ENCODE measurements around the gene GDF2. TPM values are rescaled to one million over a fixed set of nuclear protein-coding genes. Genes with fewer than 3 reads are reported as not detected.

Gene GDF2
- total RNA-seq, 1 experiment from 2014 or later = not detected

- Histone ChIP-seq H3K27me3 (replicated peaks; ENCODE audit: insufficient read depth, low read depth, low read length, poor library complexity) (peaks cover 69% of the 10 kb centered on the region), H3K9me3 (ENCODE audit: low read depth, low read length, poor library complexity, severe bottlenecking) (no peaks in the 10 kb centered on the region), H3K27ac (ENCODE audit: low read depth, low read length, poor library complexity, severe bottlenecking) (no peak overlapping the region), H3K4me1 (ENCODE audit: insufficient read depth, low read length, poor library complexity, severe bottlenecking) (no peaks in the 10 kb centered on the region), H3K36me3 (ENCODE audit: insufficient read depth, low read length, poor library complexity, severe bottlenecking) (no peaks in the 10 kb centered on the region), H3K4me3 (ENCODE audit: low read depth, low read length, poor library complexity, severe bottlenecking) (no peak overlapping the region)
- intact Hi-C loops (cut with micrococcal nuclease; ENCODE audit: unreplicated experiment) = no loop called here
- POLR2A ChIA-PET (ENCODE audit: low non-redundant PET) = no interaction called here
- CTCF ChIA-PET = no interaction called here
- DNase-seq (ENCODE audit: low spot score) = no peak
- BruUV-seq (replicated peaks) = no TSS peak
- TF ChIP-seq EZH2 (IDR thresholded peaks at IDR 0.05; ENCODE audit: borderline replicate concordance, low read depth, low read length, poor library complexity, severe bottlenecking) = no peak
- TF ChIP-seq, protein P1, sequence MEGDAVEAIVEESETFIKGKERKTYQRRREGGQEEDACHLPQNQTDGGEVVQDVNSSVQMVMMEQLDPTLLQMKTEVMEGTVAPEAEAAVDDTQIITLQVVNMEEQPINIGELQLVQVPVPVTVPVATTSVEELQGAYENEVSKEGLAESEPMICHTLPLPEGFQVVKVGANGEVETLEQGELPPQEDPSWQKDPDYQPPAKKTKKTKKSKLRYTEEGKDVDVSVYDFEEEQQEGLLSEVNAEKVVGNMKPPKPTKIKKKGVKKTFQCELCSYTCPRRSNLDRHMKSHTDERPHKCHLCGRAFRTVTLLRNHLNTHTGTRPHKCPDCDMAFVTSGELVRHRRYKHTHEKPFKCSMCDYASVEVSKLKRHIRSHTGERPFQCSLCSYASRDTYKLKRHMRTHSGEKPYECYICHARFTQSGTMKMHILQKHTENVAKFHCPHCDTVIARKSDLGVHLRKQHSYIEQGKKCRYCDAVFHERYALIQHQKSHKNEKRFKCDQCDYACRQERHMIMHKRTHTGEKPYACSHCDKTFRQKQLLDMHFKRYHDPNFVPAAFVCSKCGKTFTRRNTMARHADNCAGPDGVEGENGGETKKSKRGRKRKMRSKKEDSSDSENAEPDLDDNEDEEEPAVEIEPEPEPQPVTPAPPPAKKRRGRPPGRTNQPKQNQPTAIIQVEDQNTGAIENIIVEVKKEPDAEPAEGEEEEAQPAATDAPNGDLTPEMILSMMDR (conservative IDR thresholded peaks at IDR 0.05; ENCODE audit: low read depth, low read length) = no peak
Measured at GRCh38 chr10:47296941-47297340, 25.3 kb upstream of the GDF2 start.

DNA sequence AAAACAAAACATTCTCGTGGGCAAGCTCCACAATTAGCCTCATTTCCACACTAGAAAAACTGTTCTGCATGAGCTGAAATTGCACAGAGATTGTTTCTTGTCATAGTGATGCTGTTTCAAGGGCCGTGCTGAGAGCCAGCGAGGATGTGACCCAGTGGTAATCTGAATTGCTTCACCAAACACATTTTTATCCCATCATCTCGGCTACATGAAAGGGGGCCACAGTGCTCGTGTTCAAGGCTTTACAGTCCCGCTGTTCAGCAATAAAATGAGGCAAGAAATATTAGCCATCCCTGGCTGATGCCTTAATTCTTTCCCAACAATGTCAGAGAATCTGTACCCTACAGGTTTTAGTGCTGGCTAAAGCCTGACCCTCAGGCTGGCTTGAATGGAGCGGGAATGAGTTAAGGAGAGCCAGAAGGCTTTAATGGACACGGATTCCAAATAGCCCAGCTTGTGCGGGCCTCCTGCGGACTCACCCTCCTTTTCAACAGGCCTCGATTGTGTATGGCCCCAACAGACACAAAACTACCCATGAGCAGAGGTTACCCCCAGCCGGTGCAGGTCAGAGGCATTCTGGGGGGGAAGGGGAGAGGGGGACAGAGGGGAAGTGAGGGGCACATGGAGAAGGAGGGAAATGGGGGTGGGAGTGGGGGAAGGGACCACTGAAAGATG lies 24.3 kb upstream of the GDF2 start:
- Histone ChIP-seq H3K36me3 (ENCODE audit: insufficient read depth, low read length, poor library complexity, severe bottlenecking) (no peaks in the 10 kb centered on the region), H3K27ac (ENCODE audit: low read depth, low read length, poor library complexity, severe bottlenecking) (no peak overlapping the region), H3K27me3 (replicated peaks; ENCODE audit: insufficient read depth, low read depth, low read length, poor library complexity) (peaks cover 76% of the 10 kb centered on the region), H3K9me3 (ENCODE audit: low read depth, low read length, poor library complexity, severe bottlenecking) (no peaks in the 10 kb centered on the region), H3K4me1 (ENCODE audit: insufficient read depth, low read length, poor library complexity, severe bottlenecking) (no peaks in the 10 kb centered on the region), H3K4me3 (ENCODE audit: low read depth, low read length, poor library complexity, severe bottlenecking) (no peak overlapping the region)
- BruUV-seq (replicated peaks) = no TSS peak
- TF ChIP-seq, protein P1 (conservative IDR thresholded peaks at IDR 0.05; ENCODE audit: low read depth, low read length) = no peak
- no peak for TF ChIP-seq EZH2 (IDR thresholded peaks at IDR 0.05; ENCODE audit: borderline replicate concordance, low read depth, low read length, poor library complexity, severe bottlenecking)
- no peak for DNase-seq (ENCODE audit: low spot score)
- intact Hi-C loops (cut with micrococcal nuclease; ENCODE audit: unreplicated experiment) = no loop called here
- CTCF ChIA-PET = interaction anchor here (1.7 kb wide), 1 partner anchor 14 kb away, joined by 3 read pairs; no protein-coding TSS in a partner anchor
- POLR2A ChIA-PET (ENCODE audit: low non-redundant PET) = no interaction called here

GRCh38 chr10:47298715-47299114 lies 23.5 kb upstream of the GDF2 start:
- Histone ChIP-seq H3K27me3 (replicated peaks; ENCODE audit: insufficient read depth, low read depth, low read length, poor library complexity) (peaks cover 76% of the 10 kb centered on the region), H3K9me3 (ENCODE audit: low read depth, low read length, poor library complexity, severe bottlenecking) (no peaks in the 10 kb centered on the region), H3K36me3 (ENCODE audit: insufficient read depth, low read length, poor library complexity, severe bottlenecking) (no peaks in the 10 kb centered on the region), H3K27ac (ENCODE audit: low read depth, low read length, poor library complexity, severe bottlenecking) (no peak overlapping the region), H3K4me3 (ENCODE audit: low read depth, low read length, poor library complexity, severe bottlenecking) (no peak overlapping the region), H3K4me1 (ENCODE audit: insufficient read depth, low read length, poor library complexity, severe bottlenecking) (no peaks in the 10 kb centered on the region)
- DNase-seq (ENCODE audit: low spot score) = no peak
- intact Hi-C loops (cut with micrococcal nuclease; ENCODE audit: unreplicated experiment) = no loop called here
- CTCF ChIA-PET = interaction anchor here (1.7 kb wide), 1 partner anchor 13 kb away, joined by 3 read pairs; no protein-coding TSS in a partner anchor
- TF ChIP-seq EZH2 (IDR thresholded peaks at IDR 0.05; ENCODE audit: borderline replicate concordance, low read depth, low read length, poor library complexity, severe bottlenecking) = no peak
- no TSS peak for BruUV-seq (replicated peaks)
- POLR2A ChIA-PET (ENCODE audit: low non-redundant PET) = no interaction called here
